HG02623 (cell line): Measurements from ENCODE around the gene MRPL40.

ENCODE experiments used
- ATAC-seq: cut with Tn5 transposase; IDR thresholded peaks from one replicate; pipeline ENCODE4 v1.9.1; 2021; ENCODE audit warnings: moderate library complexity; ENCODE audit not compliant: unreplicated experiment

MRPL40 gene

GRCh38 chr22:19456541-19456940 is 24.2 kb downstream of the MRPL40 start:
- ATAC-seq, result no peak

- ATAC-seq, result no peak
Measured at GRCh38 chr22:19457828-19458428, 25.6 kb downstream of the MRPL40 start.

DNA sequence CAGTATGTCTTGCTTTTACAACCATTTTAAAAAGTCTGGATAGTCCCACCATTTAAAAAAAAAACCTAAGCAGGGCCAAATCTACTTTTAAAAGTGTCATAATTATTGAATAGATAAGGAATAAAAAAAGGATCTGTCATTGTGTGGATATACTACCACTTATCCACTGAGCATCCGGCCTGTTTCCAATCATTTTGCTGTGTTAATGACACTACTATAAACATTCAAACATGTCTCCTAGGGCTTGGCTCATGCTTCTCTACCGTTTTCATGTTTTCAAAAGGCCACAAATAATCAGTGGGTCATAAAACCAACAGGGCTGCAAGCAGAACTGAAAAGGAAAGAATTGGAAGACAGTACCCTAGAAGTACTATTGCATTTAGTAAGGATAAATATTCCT is 27.7 kb downstream of the MRPL40 start:
- no peak for ATAC-seq

GRCh38 chr22:19461506-19461905 is 29.2 kb downstream of the MRPL40 start:
- ATAC-seq, result no peak

GRCh38 chr22:19463008-19463407 is 30.7 kb downstream of the MRPL40 start:
- no peak for ATAC-seq

DNA sequence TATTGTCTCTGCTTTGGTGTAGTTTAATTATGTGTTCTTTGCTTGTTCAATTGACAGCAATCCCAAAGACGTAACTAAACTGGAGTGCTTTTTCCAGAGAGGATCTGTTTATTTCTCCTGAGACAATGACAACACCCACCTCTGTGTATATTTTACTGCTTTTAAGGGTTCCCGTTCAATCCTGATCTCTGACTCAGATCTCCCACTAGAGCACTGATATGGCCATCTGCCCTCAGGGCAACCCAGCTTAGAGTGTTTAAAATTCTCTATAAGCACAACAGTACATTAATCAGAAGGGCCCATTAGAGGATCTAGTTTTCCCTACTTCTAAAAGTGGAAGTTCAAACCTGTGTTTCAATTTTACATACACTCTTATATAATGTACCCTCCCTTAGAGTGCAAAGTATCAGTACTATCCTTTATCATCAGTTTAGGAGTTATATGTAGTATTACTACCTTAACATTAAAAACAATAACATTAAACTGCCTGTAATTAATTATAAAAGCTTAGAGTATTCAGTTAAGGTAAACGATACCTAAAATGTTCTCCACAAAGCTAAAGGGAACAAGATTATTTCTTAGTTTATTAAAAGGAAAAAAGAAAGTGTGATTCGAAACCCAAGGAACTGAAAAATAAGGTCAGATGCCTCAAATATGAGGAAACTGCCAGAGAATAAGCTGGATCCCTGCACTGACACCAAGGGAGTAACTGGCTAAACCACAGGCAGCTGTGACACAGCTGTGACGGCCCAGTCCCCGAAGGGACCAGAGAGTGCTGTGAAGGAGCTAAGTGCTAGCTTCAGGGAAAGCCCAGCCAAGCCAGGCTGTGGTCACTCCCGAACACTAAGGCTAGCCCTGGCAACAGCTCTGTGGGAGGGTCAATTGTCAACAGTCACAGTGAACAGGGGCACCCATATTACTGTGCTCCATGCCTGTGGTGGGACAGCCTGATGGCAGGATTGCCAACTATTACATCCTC is 31.4 kb downstream of the MRPL40 start:
- ATAC-seq, result no peak

GRCh38 chr22:19464546-19464945 is 32.2 kb downstream of the MRPL40 start:
- no peak for ATAC-seq

DNA sequence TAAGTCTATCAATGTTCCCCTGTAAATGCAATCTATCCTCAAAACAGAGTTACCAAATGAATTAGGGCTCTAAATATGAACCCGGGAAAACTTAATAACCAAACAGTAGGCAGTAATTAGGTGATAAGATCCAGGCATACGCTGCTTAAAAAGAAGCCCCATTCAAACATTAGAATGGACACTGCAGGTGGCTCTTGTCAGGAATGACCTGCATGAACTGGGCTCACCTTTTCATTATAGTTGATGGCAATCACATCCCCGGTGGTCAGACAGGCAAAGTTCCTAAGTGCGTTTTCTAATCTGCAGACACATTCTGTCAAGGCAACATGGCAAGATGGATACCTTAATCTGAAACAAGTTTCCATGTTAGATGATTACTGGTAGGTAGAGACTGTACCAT is 32.6 kb downstream of the MRPL40 start:
- ATAC-seq, result no peak

DNA sequence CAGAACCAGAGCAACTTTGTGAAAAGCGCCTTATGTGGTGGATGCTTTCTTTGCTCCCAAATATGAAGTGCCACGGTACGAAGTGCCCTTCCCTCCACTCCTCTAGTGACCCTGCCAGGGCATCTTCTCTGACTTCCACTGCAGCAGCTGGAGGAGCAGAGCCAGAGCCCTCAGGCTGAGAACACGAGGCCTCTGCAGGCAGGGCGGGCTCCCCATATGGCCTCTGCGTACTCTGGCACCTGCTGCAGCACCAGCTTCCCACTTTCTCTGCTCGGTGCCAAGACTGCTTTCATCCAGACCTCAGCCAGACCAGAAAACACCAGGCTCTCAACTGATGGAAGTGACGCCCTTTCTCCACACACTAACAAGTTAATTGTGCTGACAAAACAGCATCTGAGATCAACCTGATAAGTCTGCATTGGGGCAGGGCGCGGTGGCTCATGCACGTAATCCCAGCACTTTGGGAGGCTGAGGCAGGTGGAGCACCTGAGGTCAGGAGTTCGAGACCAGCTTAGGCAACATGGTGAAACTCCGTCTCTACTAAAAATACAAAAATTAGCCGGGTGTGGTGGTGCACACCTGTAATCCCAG is 33.9 kb downstream of the MRPL40 start:
- no peak for ATAC-seq

GRCh38 chr22:19466848-19467752 is 34.8 kb downstream of the MRPL40 start:
- ATAC-seq, result no peak

GRCh38 chr22:19467912-19468311 is 35.6 kb downstream of the MRPL40 start:
- no peak for ATAC-seq

DNA sequence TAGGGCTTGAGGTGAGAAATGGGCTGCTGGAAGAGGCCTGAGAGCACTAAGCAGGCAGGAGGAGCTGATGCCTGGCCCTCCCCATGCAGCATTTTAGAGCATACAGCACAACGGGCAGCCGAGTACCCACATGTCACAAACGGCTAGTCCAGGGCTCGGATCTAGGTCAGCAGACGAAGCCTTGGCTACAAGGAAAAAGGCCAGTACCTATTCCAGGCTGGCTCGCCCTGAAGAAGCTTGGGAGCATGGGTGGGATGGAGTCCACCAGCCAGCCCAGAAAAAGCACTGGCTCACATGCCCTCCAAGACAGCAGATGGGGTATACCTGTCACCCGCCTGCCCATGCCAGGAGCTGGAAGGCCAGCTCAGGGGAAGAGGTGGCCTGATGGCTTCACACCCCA is 37.1 kb downstream of the MRPL40 start:
- ATAC-seq, result no peak

DNA sequence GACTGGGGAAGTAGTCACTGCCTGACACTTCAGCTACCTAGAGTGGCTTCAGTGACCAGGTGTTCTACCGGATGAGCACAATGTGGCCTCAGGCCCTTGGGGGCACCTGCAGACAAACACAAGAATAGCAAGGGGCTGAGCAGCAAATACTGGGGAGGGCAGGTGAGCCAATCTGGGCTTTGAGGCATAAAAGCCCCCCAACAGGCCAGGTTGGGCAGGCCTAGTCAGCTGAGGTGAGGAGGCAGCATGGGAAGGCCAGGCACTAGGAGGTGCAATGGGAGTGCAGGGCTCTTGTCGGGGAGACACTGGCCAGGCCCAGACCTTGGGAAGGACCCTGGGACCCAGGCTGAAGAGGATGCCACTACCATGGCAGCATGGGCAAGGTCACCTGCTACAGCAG is 37.7 kb downstream of the MRPL40 start:
- ATAC-seq, result no peak

DNA sequence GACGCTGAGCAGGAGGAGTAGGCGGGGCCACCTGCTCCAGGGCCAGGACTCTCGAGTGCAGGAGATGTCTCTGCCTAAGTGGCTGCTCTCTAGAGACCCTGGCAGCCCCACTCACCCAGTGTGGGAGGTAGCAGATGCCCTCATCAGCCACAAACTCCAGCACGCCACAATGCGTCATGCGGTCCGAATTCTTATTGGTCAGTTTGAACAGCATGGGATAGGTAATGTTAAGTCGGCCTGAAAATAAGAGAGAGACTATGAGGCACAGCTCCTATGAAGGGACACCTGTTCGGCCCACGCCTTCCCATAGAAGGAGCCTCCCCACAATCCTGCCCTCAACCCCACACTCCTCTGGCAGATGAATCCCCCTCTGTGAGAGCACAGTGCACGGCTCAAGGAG is 39.2 kb downstream of the MRPL40 start:
- no peak for ATAC-seq

DNA sequence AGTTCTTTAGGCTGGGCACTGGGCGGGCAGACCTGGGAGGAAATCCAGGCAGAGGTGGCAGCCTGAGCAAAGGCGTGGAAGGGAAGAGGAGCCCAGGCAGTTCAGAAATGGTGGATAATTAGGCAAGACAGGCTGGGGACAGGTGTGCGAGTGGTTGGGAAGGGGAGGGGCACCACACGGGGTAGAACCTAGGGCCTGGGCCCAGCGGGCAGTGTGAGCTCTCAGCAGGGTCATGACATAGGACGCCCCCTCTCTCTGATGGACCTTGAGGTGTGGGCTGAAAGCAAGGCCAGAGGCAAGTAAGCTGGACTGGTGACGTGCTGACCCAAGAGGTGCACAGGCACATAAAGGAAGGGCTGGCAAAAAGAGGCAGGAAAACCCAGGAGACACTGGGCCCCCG is 39.9 kb downstream of the MRPL40 start:
- ATAC-seq, result no peak

DNA sequence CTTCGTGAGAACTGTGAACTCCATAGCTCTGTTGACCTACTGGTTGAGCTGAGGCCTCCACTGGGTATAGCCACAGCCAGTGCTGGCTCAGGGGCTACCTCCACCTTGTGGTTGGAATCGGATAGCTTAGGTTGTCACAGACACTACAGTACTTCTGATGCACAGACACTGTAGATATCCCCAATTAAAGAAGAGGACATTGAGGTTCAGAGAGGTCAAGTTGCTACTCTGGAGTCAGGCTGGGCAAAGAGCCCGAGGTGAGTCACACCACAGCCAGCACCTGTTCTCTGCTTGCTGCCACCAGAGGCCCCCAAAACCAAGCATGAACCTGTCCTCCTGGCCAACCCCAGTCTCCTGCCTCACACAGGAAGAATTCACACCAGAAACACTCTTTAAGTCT is 41.2 kb downstream of the MRPL40 start:
- no peak for ATAC-seq

- ATAC-seq, result no peak
Measured at GRCh38 chr22:19476023-19476422, 43.7 kb downstream of the MRPL40 start.

- no peak for ATAC-seq
Measured at GRCh38 chr22:19477321-19478044, 45.1 kb downstream of the MRPL40 start.

DNA sequence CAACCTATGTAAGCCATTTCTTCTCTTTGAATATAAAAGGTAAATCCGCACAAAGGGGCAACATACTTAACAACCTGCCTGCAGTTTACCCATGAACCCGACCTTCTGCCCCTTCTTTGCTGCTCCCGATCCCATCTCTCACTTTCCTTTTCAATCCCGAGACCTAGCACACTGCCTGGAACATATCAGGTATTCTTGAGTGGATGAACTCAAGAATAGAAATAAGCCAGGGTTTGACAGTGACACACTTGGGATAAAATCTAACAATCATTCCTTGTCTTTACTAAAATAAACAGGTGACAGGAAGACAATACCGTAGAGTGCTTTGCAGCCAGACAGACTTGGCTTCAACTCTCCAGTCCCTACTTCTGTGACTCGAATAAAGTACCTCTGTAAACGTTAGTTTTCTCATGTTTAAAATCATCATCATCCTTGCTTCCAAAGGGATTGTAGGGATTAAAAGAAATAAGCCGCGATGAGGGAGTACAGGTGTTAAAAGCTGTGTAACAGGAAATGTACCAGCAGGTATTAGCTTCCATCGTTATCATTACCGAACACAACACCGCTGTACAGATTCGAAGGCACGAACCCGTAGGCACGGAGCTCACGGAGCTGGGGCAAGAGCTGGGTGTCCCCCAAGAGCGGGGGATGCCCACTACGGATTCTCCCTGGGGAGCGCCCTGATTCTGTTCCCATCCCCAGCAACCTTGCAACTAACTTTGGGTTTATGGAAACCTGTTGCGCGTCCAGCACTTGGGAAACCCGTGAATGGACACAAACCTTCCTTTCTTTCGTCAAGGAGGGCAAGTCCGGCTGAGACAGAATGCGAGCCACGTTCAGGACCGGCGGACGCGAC is 45.9 kb downstream of the MRPL40 start:
- ATAC-seq, result no peak
